HEK293T (cell line): ENCODE measurements around the gene CD33.

Experiments used
- ARNT ChIP-seq: fragments of 450-650 bp; IDR thresholded peaks from 2 replicates; pipeline ENCODE4 v1.6.1; 2017; ENCODE audit warnings: mild to moderate bottlenecking
- BHLHE40 ChIP-seq: fragments of 450-650 bp; IDR thresholded peaks from 2 replicates; pipeline ENCODE4 v1.6.1; 2016; ENCODE audit warnings: mild to moderate bottlenecking, moderate library complexity, borderline replicate concordance
- ELF4 ChIP-seq: fragments of 450-650 bp; IDR thresholded peaks from 2 replicates; pipeline ENCODE4 v1.6.1; 2017; ENCODE audit warnings: antibody characterized with exemption
- FOXA1 ChIP-seq: fragments of 450-650 bp; IDR thresholded peaks from 2 replicates; pipeline ENCODE4 v1.6.1; 2016; ENCODE audit warnings: mild to moderate bottlenecking
- FOXK2 ChIP-seq: fragments of 450-650 bp; IDR thresholded peaks from 2 replicates; pipeline ENCODE4 v1.6.1; 2016; ENCODE audit warnings: mild to moderate bottlenecking
- FOXM1 ChIP-seq: fragments of 450-650 bp; IDR thresholded peaks from 2 replicates; pipeline ENCODE4 v1.6.1; 2017; ENCODE audit warnings: mild to moderate bottlenecking, borderline replicate concordance
- HDGF ChIP-seq: fragments of 450-650 bp; IDR thresholded peaks from 2 replicates; pipeline ENCODE4 v1.6.1; 2017; ENCODE audit warnings: antibody characterized with exemption, borderline replicate concordance
- L3MBTL2 ChIP-seq: fragments of 450-650 bp; conservative IDR thresholded peaks from 2 replicates; pipeline ENCODE4 v1.6.1; 2016; ENCODE audit warnings: mild to moderate bottlenecking
- NFRKB ChIP-seq: fragments of 450-650 bp; IDR thresholded peaks from 2 replicates; pipeline ENCODE4 v1.6.1; 2016; ENCODE audit warnings: mild to moderate bottlenecking, moderate library complexity
- SUZ12 ChIP-seq: fragments of 450-650 bp; IDR thresholded peaks from 2 replicates; pipeline ENCODE4 v1.6.1; 2016; ENCODE audit warnings: mild to moderate bottlenecking

DNA sequence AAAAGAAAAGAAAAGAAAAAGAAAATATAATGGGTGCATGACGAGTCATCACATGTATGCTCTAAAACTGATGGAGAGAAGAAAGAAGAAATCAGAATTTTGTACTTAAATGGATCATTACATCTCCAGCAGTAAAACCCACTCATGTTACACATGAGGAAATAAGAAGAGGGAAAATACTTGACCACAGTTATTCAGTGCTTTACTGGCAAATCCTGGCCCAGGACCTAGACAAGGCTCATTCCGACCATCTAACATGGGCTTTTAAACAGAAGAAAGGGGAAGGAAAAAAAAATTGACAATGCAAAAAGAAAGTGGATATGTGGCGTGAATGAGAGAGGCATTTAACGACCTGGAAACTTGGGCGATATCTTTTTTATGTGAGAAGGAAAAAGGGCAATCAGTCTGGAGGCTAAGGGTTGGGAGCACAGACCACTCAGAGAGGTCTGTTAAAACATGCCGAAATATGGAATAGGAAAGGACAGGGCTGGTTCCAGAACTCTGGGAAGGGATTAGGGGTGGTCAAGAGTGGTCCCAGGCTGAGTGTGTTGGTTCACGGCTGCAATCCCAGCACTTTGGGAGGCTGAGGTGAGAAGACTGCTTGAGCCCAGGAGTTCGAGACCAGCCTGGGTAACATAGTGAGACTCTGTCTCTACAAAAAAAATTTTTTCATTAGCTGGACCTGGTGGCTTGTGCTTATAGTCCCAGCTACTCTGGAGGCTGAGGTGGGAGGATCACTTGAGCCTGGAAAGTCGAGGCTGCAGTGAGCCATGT, 27.6 kb downstream of the CD33 start:
- TF ChIP-seq BHLHE40 = no peak
- no peak for TF ChIP-seq HDGF
- no peak for TF ChIP-seq ARNT
- TF ChIP-seq FOXM1 = no peak
- no peak for TF ChIP-seq ELF4
- TF ChIP-seq NFRKB = no peak
- no peak for TF ChIP-seq SUZ12
- TF ChIP-seq FOXA1 = no peak
- TF ChIP-seq FOXK2 = no peak
- no peak for TF ChIP-seq L3MBTL2
